GM19099 (cell line): Measurements from ENCODE around the gene OR1F1.

Experiments used
- POLR2A ChIP-seq: IDR thresholded peaks from 3 replicates; pipeline ENCODE4 v1.6.1; 2011; ENCODE audit warnings: low read depth; ENCODE audit not compliant: insufficient read length; ENCODE audit errors: extremely low read depth

OR1F1 gene

GRCh38 chr16:3242709-3243108 lies 54.7 kb downstream of the OR1F1 start:
- TF ChIP-seq POLR2A = no peak

- no peak for TF ChIP-seq POLR2A
Observed at GRCh38 chr16:3243882-3244281, 55.9 kb downstream of the OR1F1 start.

- TF ChIP-seq POLR2A = no peak
Observed at GRCh38 chr16:3246002-3246401, 58.0 kb downstream of the OR1F1 start.

- no peak for TF ChIP-seq POLR2A
Observed at GRCh38 chr16:3246876-3247275, 58.9 kb downstream of the OR1F1 start.

- no peak for TF ChIP-seq POLR2A
Observed at GRCh38 chr16:3248596-3248995, 60.6 kb downstream of the OR1F1 start.

GRCh38 chr16:3249020-3249419 lies 61.0 kb downstream of the OR1F1 start:
- TF ChIP-seq POLR2A = no peak

- no peak for TF ChIP-seq POLR2A
Observed at GRCh38 chr16:3249451-3249850, 61.4 kb downstream of the OR1F1 start.

GRCh38 chr16:3252967-3253366 lies 65.0 kb downstream of the OR1F1 start:
- no peak for TF ChIP-seq POLR2A

- TF ChIP-seq POLR2A = no peak
Observed at GRCh38 chr16:3254309-3254708, 66.3 kb downstream of the OR1F1 start.
